Thymus (tissue), 11 donors: Measurements from ENCODE around the gene SNRNP27. TPM values are rescaled to one million over a fixed set of nuclear protein-coding genes. Genes with fewer than 3 reads are reported as not detected.

ENCODE experiments used
- DNase-seq, 9 donors: peaks; one replicate each; pipeline ENCODE4 v3.0.0-alpha.2; 2013; ENCODE audit warnings: low spot score in 9 of 9, low read depth in 6 of 9, missing footprints in 1 of 9
- H3K27ac ChIP-seq, 2 donors: one replicate each; pipeline ENCODE4 v1.5.1; 2013; ENCODE audit warnings: control low read depth in 1 of 2, low read depth in 1 of 2, low read length in 1 of 2, mild to moderate bottlenecking in 1 of 2, moderate library complexity in 1 of 2
- H3K27me3 ChIP-seq, 2 donors: one replicate each; pipeline ENCODE4 v1.5.1; 2013; ENCODE audit warnings: low read length in 1 of 2; ENCODE audit not compliant: control insufficient read depth in 2 of 2, insufficient read depth in 1 of 2
- H3K36me3 ChIP-seq, 2 donors: one replicate each; pipeline ENCODE4 v1.5.1; 2013; ENCODE audit warnings: low read length in 1 of 2, mild to moderate bottlenecking in 1 of 2, moderate library complexity in 1 of 2; ENCODE audit not compliant: control insufficient read depth in 2 of 2, insufficient read depth in 2 of 2
- H3K4me1 ChIP-seq, 2 donors: one replicate each; pipeline ENCODE4 v1.5.1; 2013; ENCODE audit warnings: low read length in 2 of 2; ENCODE audit not compliant: control insufficient read depth in 2 of 2, insufficient read depth in 2 of 2
- H3K4me3 ChIP-seq, 2 donors: one replicate each; pipeline ENCODE4 v1.5.1; 2013; ENCODE audit warnings: low read length in 2 of 2, control low read depth in 1 of 2, mild to moderate bottlenecking in 1 of 2
- H3K9me3 ChIP-seq, 2 donors: one replicate each; pipeline ENCODE4 v1.5.1; 2013; ENCODE audit warnings: low read length in 1 of 2, mild to moderate bottlenecking in 1 of 2; ENCODE audit not compliant: control insufficient read depth in 2 of 2, insufficient read depth in 1 of 2
- WGBS: extraction: QIAGEN DNeasy Blood & Tissue Kit; methylation state at CpG from one replicate; pipeline ENCODE4 v1.1.7; 2013; 5-methylcytosine and 5-hydroxymethylcytosine counted together
- polyA plus RNA-seq: library from polyadenylated mRNA; stranded (reverse); fragments of 200-250 nt; gene quantifications from one replicate; pipeline ENCODE4 v1.2.3, GENCODE V29; 2013
- total RNA-seq: library from RNA; stranded (reverse); fragments of 120-200 nt; gene quantifications from one replicate; pipeline ENCODE4 v1.2.4, GENCODE V29; 2013
- donor health status: healthy.

SNRNP27 gene
- total and polyA plus RNA-seq, 2 donors: 64.3 to 65.0 TPM

- no peak overlapping the region for H3K4me3 ChIP-seq
- H3K9me3 ChIP-seq: no peaks in the 10 kb centered on the region
- DNase-seq: no peak
- no peaks in the 10 kb centered on the region for H3K27me3 ChIP-seq
- peaks cover 39 to 74% of the 10 kb centered on the region in 2 donors for H3K36me3 ChIP-seq
- H3K27ac ChIP-seq: peak overlapping the region; percentile 1 to 11
- peaks cover 5 to 14% of the 10 kb centered on the region in 2 donors for H3K4me1 ChIP-seq
- WGBS: 93% methylated on average over 7 of the region's 7 CpGs
Measured at GRCh38 chr2:69931832-69932595, 38.3 kb downstream of the SNRNP27 start.

- Histone ChIP-seq H3K36me3 (peaks cover 44 to 74% of the 10 kb centered on the region in 2 donors), H3K27ac (no peak overlapping the region), H3K9me3 (no peaks in the 10 kb centered on the region), H3K4me3 (no peak overlapping the region), H3K27me3 (no peaks in the 10 kb centered on the region), H3K4me1 (peaks cover 5 to 14% of the 10 kb centered on the region in 2 donors)
- WGBS: 95% methylated on average over 1 of the region's 1 CpG
- no peak for DNase-seq
Measured at GRCh38 chr2:69932596-69932922, 38.8 kb downstream of the SNRNP27 start.

- Histone ChIP-seq H3K4me3 (no peak overlapping the region), H3K9me3 (no peaks in the 10 kb centered on the region), H3K27ac (no peak overlapping the region), H3K27me3 (no peaks in the 10 kb centered on the region), H3K4me1 (peaks cover 5 to 14% of the 10 kb centered on the region in 2 donors), H3K36me3 (peaks cover 52 to 75% of the 10 kb centered on the region in 2 donors)
- no peak for DNase-seq
Measured at GRCh38 chr2:69933254-69933828, 39.6 kb downstream of the SNRNP27 start.

- H3K27me3 ChIP-seq: no peaks in the 10 kb centered on the region
- H3K9me3 ChIP-seq: no peaks in the 10 kb centered on the region
- no peak overlapping the region for H3K27ac ChIP-seq
- peaks cover 54 to 76% of the 10 kb centered on the region in 2 donors for H3K36me3 ChIP-seq
- no peak overlapping the region for H3K4me3 ChIP-seq
- 78% methylated on average over 4 of the region's 4 CpGs for WGBS
- H3K4me1 ChIP-seq: peaks cover 5 to 14% of the 10 kb centered on the region in 2 donors
- DNase-seq: no peak
Measured at GRCh38 chr2:69933839-69934613, 40.3 kb downstream of the SNRNP27 start.

- H3K9me3 ChIP-seq: no peaks in the 10 kb centered on the region
- 91% methylated on average over 1 of the region's 1 CpG for whole genome bisulfite sequencing
- no peak for DNase-seq
- peaks cover 52 to 80% of the 10 kb centered on the region in 2 donors for H3K36me3 ChIP-seq
- H3K4me3 ChIP-seq: no peak overlapping the region
- peaks cover 5 to 14% of the 10 kb centered on the region in 2 donors for H3K4me1 ChIP-seq
- no peaks in the 10 kb centered on the region for H3K27me3 ChIP-seq
- no peak overlapping the region for H3K27ac ChIP-seq
Measured at GRCh38 chr2:69934614-69934908, 40.8 kb downstream of the SNRNP27 start.

GRCh38 chr2:69935011-69935410, 41.3 kb downstream of the SNRNP27 start:
- no peak for DNase-seq
- 98% methylated on average over 5 of the region's 5 CpGs for WGBS
- H3K9me3 ChIP-seq: no peaks in the 10 kb centered on the region
- no peak overlapping the region for H3K4me3 ChIP-seq
- peaks cover 5 to 14% of the 10 kb centered on the region in 2 donors for H3K4me1 ChIP-seq
- H3K27me3 ChIP-seq: no peaks in the 10 kb centered on the region
- no peak overlapping the region for H3K27ac ChIP-seq
- peaks cover 55 to 81% of the 10 kb centered on the region in 2 donors for H3K36me3 ChIP-seq

- Histone ChIP-seq H3K9me3 (no peaks in the 10 kb centered on the region), H3K36me3 (peaks cover 61 to 90% of the 10 kb centered on the region in 2 donors), H3K27me3 (no peaks in the 10 kb centered on the region), H3K4me1 (peaks cover 3 to 11% of the 10 kb centered on the region in 2 donors), H3K4me3 (no peak overlapping the region), H3K27ac (no peak overlapping the region)
- 94% methylated on average over 11 of the region's 11 CpGs for WGBS
- no peak for DNase-seq
Measured at GRCh38 chr2:69936906-69937305, 43.1 kb downstream of the SNRNP27 start.

- Histone ChIP-seq H3K27me3 (no peaks in the 10 kb centered on the region), H3K4me3 (no peak overlapping the region), H3K36me3 (peaks cover 57 to 94% of the 10 kb centered on the region in 2 donors), H3K27ac (no peak overlapping the region), H3K4me1 (peaks cover 0 to 9% of the 10 kb centered on the region in 2 donors), H3K9me3 (no peaks in the 10 kb centered on the region)
- DNase-seq: no peak
- WGBS: 99% methylated on average over 14 of the region's 14 CpGs
Measured at GRCh38 chr2:69937968-69938367, 44.2 kb downstream of the SNRNP27 start.

GRCh38 chr2:69939722-69940121, 46.0 kb downstream of the SNRNP27 start:
- WGBS: 98% methylated on average over 14 of the region's 14 CpGs
- peaks cover 5 to 19% of the 10 kb centered on the region in 2 donors for H3K4me1 ChIP-seq
- H3K9me3 ChIP-seq: no peaks in the 10 kb centered on the region
- peaks cover 60 to 92% of the 10 kb centered on the region in 2 donors for H3K36me3 ChIP-seq
- no peak overlapping the region for H3K27ac ChIP-seq
- H3K27me3 ChIP-seq: no peaks in the 10 kb centered on the region
- no peak for DNase-seq
- no peak overlapping the region for H3K4me3 ChIP-seq
